ENCODE results near the gene SPP2.
A peak's percentile ranks its signal among the peaks of the same experiment; 100 is the strongest.

SPP2 gene

GRCh38 chr2:234050455-234051135, at the start of gene SPP2:
Gene SPP2 (plus strand): TSS chr2:234050702. CDS start chr2:234050787, 85 bp downstream.
- DNase-seq: no peak

- no peak for DNase-seq
Observed at GRCh38 chr2:234001380-234002160, 48.9 kb upstream of the SPP2 start.

GRCh38 chr2:234002281-234002680, 48.2 kb upstream of the SPP2 start:
- no peak for DNase-seq

- DNase-seq: peak in 2 of 14 donors; percentile 6 to 71
Observed at GRCh38 chr2:234003972-234004617, 46.4 kb upstream of the SPP2 start.

- no peak for DNase-seq
Observed at GRCh38 chr2:234005126-234005525, 45.4 kb upstream of the SPP2 start.

- no peak for DNase-seq
Observed at GRCh38 chr2:234006501-234006900, 44.0 kb upstream of the SPP2 start.

GRCh38 chr2:234014427-234014826, 36.1 kb upstream of the SPP2 start:
- DNase-seq: no peak

- DNase-seq: no peak
Observed at GRCh38 chr2:234015861-234016260, 34.6 kb upstream of the SPP2 start.

GRCh38 chr2:234019896-234020295, 30.6 kb upstream of the SPP2 start:
- DNase-seq: no peak

- no peak for DNase-seq
Observed at GRCh38 chr2:234020332-234020731, 30.2 kb upstream of the SPP2 start.

- no peak for DNase-seq
Observed at GRCh38 chr2:234022424-234022823, 28.1 kb upstream of the SPP2 start.

- DNase-seq: no peak
Observed at GRCh38 chr2:234024304-234024703, 26.2 kb upstream of the SPP2 start.

GRCh38 chr2:234025466-234025865, 25.0 kb upstream of the SPP2 start:
- peak in 1 of 14 donors; percentile 13 for DNase-seq

GRCh38 chr2:234025891-234026401, 24.6 kb upstream of the SPP2 start:
- DNase-seq: no peak

- no peak for DNase-seq
Observed at GRCh38 chr2:234026693-234027254, 23.7 kb upstream of the SPP2 start.

- no peak for DNase-seq
Observed at GRCh38 chr2:234027641-234028040, 22.9 kb upstream of the SPP2 start.

GRCh38 chr2:234029150-234029733, 21.3 kb upstream of the SPP2 start:
- no peak for DNase-seq

- no peak for DNase-seq
Observed at GRCh38 chr2:234031207-234031606, 19.3 kb upstream of the SPP2 start.

GRCh38 chr2:234032279-234032856, 18.1 kb upstream of the SPP2 start:
- DNase-seq: no peak

GRCh38 chr2:234033174-234033573, 17.3 kb upstream of the SPP2 start:
- DNase-seq: no peak

GRCh38 chr2:234033885-234034284, 16.6 kb upstream of the SPP2 start:
- DNase-seq: no peak

Data from C1 segment of cervical spinal cord (tissue), 14 donors.